Body of pancreas (tissue), 4 donors: ENCODE measurements around the gene EGLN3.

Experiments used
- POLR2A ChIP-seq, 3 donors: fragments of 450-650 bp; IDR thresholded peaks; one replicate each; pipeline ENCODE4 v1.6.1; 2016; ENCODE audit warnings: antibody characterized with exemption in 3 of 3, mild to moderate bottlenecking in 2 of 3
- TF ChIP-seq, protein P1 (sequence below), 7 experiments: fragments of 450-650 bp in 4 of 7; fragments of 200-600 bp in 3 of 7; sonication (generic) in 3 of 7; IDR thresholded peaks; one replicate each; pipeline ENCODE4 v1.5.1; 2016 to 2019; ENCODE audit warnings: antibody characterized with exemption in 7 of 7

DNA sequence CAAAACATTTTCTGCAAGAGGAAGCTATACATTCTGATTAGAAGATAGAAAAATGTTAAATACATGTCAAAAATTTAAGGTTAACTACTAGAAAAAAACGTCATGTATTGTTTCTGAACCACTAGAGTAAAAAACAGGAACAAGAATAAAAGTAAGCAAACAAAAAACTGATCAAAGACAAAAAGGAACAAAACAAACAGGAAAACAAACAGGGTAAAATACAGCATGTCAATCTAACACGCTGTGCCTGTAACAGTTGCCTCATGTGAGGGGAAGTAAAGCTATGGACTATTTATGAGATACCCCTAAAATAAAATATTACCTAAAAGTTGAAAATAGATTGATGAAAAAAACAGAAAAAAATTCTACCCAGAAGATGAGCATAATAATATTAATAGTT is 43.9 kb downstream of the EGLN3 start:
- TF ChIP-seq POLR2A (IDR thresholded peaks at IDR 0.05) = no peak
- TF ChIP-seq, protein P1, sequence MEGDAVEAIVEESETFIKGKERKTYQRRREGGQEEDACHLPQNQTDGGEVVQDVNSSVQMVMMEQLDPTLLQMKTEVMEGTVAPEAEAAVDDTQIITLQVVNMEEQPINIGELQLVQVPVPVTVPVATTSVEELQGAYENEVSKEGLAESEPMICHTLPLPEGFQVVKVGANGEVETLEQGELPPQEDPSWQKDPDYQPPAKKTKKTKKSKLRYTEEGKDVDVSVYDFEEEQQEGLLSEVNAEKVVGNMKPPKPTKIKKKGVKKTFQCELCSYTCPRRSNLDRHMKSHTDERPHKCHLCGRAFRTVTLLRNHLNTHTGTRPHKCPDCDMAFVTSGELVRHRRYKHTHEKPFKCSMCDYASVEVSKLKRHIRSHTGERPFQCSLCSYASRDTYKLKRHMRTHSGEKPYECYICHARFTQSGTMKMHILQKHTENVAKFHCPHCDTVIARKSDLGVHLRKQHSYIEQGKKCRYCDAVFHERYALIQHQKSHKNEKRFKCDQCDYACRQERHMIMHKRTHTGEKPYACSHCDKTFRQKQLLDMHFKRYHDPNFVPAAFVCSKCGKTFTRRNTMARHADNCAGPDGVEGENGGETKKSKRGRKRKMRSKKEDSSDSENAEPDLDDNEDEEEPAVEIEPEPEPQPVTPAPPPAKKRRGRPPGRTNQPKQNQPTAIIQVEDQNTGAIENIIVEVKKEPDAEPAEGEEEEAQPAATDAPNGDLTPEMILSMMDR (IDR thresholded peaks at IDR 0.05) = no peak
